Stimulated activated CD4-positive, alpha-beta T cell treated with anti-CD3 and anti-CD28 coated beads, Interleukin-12 subunit alpha, Interleukin-12 subunit beta, amount 100 ng/mL, for 4 hours (primary cell): ENCODE results near the gene KRT79.

Experiments
- DNase-seq: peaks from one replicate; pipeline ENCODE4 v3.0.0-alpha.2; 2020

KRT79 gene

GRCh38 chr12:52818388-52818787 is 15.7 kb downstream of the KRT79 start:
- DNase-seq = no peak

GRCh38 chr12:52817699-52818238 is 16.3 kb downstream of the KRT79 start:
- DNase-seq = no peak

GRCh38 chr12:52817003-52817698 is 17.0 kb downstream of the KRT79 start:
- no peak for DNase-seq

GRCh38 chr12:52815676-52816588 is 18.2 kb downstream of the KRT79 start:
- DNase-seq = no peak

- no peak for DNase-seq
These were observed 18.9 kb downstream of the KRT79 start for GRCh38 chr12:52815161-52815560.

GRCh38 chr12:52814710-52815155 is 19.4 kb downstream of the KRT79 start:
- no peak for DNase-seq

GRCh38 chr12:52813885-52814709 is 20.0 kb downstream of the KRT79 start, which contains the start of gene KRT4:
TSS of gene KRT4 (minus strand) at chr12:52814116. CDS start at chr12:52814058, 58 bp downstream.
- DNase-seq = no peak

- no peak for DNase-seq
These were observed 20.8 kb downstream of the KRT79 start for GRCh38 chr12:52813203-52813819.

- DNase-seq = no peak
These were observed 21.4 kb downstream of the KRT79 start for GRCh38 chr12:52812749-52813148.

GRCh38 chr12:52812073-52812400 is 22.1 kb downstream of the KRT79 start:
- no peak for DNase-seq

- DNase-seq = no peak
These were observed 22.7 kb downstream of the KRT79 start for GRCh38 chr12:52811191-52812072.

GRCh38 chr12:52810554-52810953 is 23.6 kb downstream of the KRT79 start:
- DNase-seq = no peak

GRCh38 chr12:52809166-52809565 is 24.9 kb downstream of the KRT79 start:
- no peak for DNase-seq

GRCh38 chr12:52808573-52809160 is 25.4 kb downstream of the KRT79 start:
- no peak for DNase-seq

GRCh38 chr12:52807544-52808470 is 26.3 kb downstream of the KRT79 start:
- no peak for DNase-seq

GRCh38 chr12:52806821-52807543 is 27.1 kb downstream of the KRT79 start:
- no peak for DNase-seq

GRCh38 chr12:52806169-52806811 is 27.8 kb downstream of the KRT79 start:
- DNase-seq = no peak

GRCh38 chr12:52805739-52806138 is 28.4 kb downstream of the KRT79 start:
- no peak for DNase-seq

GRCh38 chr12:52805000-52805399 is 29.1 kb downstream of the KRT79 start:
- DNase-seq = no peak
